WERI-Rb-1 (cell line): ENCODE results near the gene HERPUD2.

Experiments used
- DNase-seq: peaks from one replicate; pipeline ENCODE4 v3.0.0-alpha.2; 2020
- H3K27ac ChIP-seq: fragments of 250-450 bp; sonication (Bioruptor Pico); 2 replicates; pipeline ENCODE4 v1.5.1; 2020; ENCODE audit warnings: mild to moderate bottlenecking, moderate library complexity
- H3K27me3 ChIP-seq: fragments of 250-450 bp; sonication (Bioruptor Pico); 2 replicates; pipeline ENCODE4 v1.5.1; 2021; ENCODE audit warnings: mild to moderate bottlenecking, low read depth, moderate library complexity; ENCODE audit not compliant: insufficient read depth, severe bottlenecking
- H3K36me3 ChIP-seq: fragments of 250-450 bp; sonication (Bioruptor Pico); 2 replicates; pipeline ENCODE4 v1.5.1; 2020; ENCODE audit warnings: mild to moderate bottlenecking, moderate library complexity
- H3K4me3 ChIP-seq: 2 replicates; pipeline ENCODE4 v1.5.1; 2011; ENCODE audit warnings: low read depth, mild to moderate bottlenecking, control low read depth, low read length
- H3K9me3 ChIP-seq: fragments of 250-450 bp; sonication (Bioruptor Pico); 2 replicates; pipeline ENCODE4 v1.5.1; 2021; ENCODE audit warnings: mild to moderate bottlenecking, moderate library complexity; ENCODE audit not compliant: severe bottlenecking
- CTCF ChIP-seq: IDR thresholded peaks from 2 replicates; pipeline ENCODE4 v1.5.1; 2011; ENCODE audit warnings: low read depth, mild to moderate bottlenecking, control low read depth, inconsistent platforms, low read length

Gene HERPUD2

GRCh38 chr7:35630024-35630972 lies 64.6 kb downstream of the HERPUD2 start:
- peaks cover 17% of the 10 kb centered on the region for H3K36me3 ChIP-seq
- DNase-seq = no peak
- no peak overlapping the region for H3K4me3 ChIP-seq
- no peak overlapping the region; the same call in 1 of the 2 replicates for H3K27ac ChIP-seq
- no peaks in the 10 kb centered on the region for H3K9me3 ChIP-seq
- H3K27me3 ChIP-seq = no peaks in the 10 kb centered on the region
- TF ChIP-seq CTCF = no peak

GRCh38 chr7:35624299-35625186 lies 70.4 kb downstream of the HERPUD2 start:
- Histone ChIP-seq H3K4me3 (no peak overlapping the region), H3K36me3 (no peaks in the 10 kb centered on the region; the same call in 1 of the 2 replicates), H3K27ac (no peak overlapping the region), H3K27me3 (no peaks in the 10 kb centered on the region), H3K9me3 (no peaks in the 10 kb centered on the region)
- peak; percentile 50 for DNase-seq
- TF ChIP-seq CTCF = peak; percentile 73

GRCh38 chr7:35623381-35623780 lies 71.6 kb downstream of the HERPUD2 start:
- no peak for TF ChIP-seq CTCF
- no peak for DNase-seq
- H3K36me3 ChIP-seq = no peaks in the 10 kb centered on the region; the same call in 1 of the 2 replicates
- H3K27me3 ChIP-seq = no peaks in the 10 kb centered on the region
- no peak overlapping the region for H3K27ac ChIP-seq
- no peak overlapping the region for H3K4me3 ChIP-seq
- no peaks in the 10 kb centered on the region for H3K9me3 ChIP-seq

- Histone ChIP-seq H3K27me3 (no peaks in the 10 kb centered on the region), H3K27ac (no peak overlapping the region), H3K4me3 (no peak overlapping the region), H3K9me3 (no peaks in the 10 kb centered on the region), H3K36me3 (no peaks in the 10 kb centered on the region)
- no peak for TF ChIP-seq CTCF
- no peak for DNase-seq
Measured at GRCh38 chr7:35619863-35620262, 75.1 kb downstream of the HERPUD2 start.

GRCh38 chr7:35617041-35617440 lies 77.9 kb downstream of the HERPUD2 start:
- no peaks in the 10 kb centered on the region for H3K9me3 ChIP-seq
- no peak for DNase-seq
- no peak overlapping the region for H3K4me3 ChIP-seq
- no peak for TF ChIP-seq CTCF
- no peaks in the 10 kb centered on the region for H3K36me3 ChIP-seq
- H3K27ac ChIP-seq = peak overlapping the region; percentile 29; the same call in 1 of the 2 replicates
- H3K27me3 ChIP-seq = no peaks in the 10 kb centered on the region
